Natural killer cell (primary cell): ENCODE results near the gene RNU6-1. TPM values are rescaled to one million over a fixed set of nuclear protein-coding genes. Genes with fewer than 3 reads are reported as not detected.

ENCODE experiments used
- ATAC-seq, 3 donors: fragments of 150-1000 bp in 2 of 3; fragments of 200-7000 bp in 1 of 3; cut with Tn5 transposase; 1 replicate in 1 of 3; 2 replicates in 2 of 3; pipeline ENCODE4 v1.10.0; 2021; ENCODE audit warnings: mild to moderate bottlenecking in 2 of 3, moderate library complexity in 2 of 3
- DNase-seq, 2 donors: peaks; one replicate each; pipeline versions ENCODE4 v3.0.0 to v3.0.0-alpha.2; 2013 to 2021; ENCODE audit warnings: mixed read lengths in 1 of 2
- H3K27ac ChIP-seq: one replicate; pipeline ENCODE4 v1.5.1; 2013; ENCODE audit warnings: mild to moderate bottlenecking, low read length
- H3K27me3 ChIP-seq: one replicate; pipeline ENCODE4 v1.6.1; 2013; ENCODE audit warnings: low read length; ENCODE audit not compliant: control insufficient read depth, insufficient read depth
- H3K36me3 ChIP-seq: one replicate; pipeline ENCODE4 v1.6.1; 2013; ENCODE audit warnings: low read length; ENCODE audit not compliant: control insufficient read depth, insufficient read depth
- H3K4me1 ChIP-seq: one replicate; pipeline ENCODE4 v1.6.1; 2013; ENCODE audit warnings: low read length; ENCODE audit not compliant: control insufficient read depth, insufficient read depth
- H3K4me3 ChIP-seq: one replicate; pipeline ENCODE4 v1.5.1; 2013; ENCODE audit warnings: low read length
- H3K9me3 ChIP-seq: one replicate; pipeline ENCODE4 v1.6.1; 2013; ENCODE audit warnings: low read length; ENCODE audit not compliant: control insufficient read depth, insufficient read depth
- H3K27ac Mint-ChIP-seq, 2 donors: one replicate each; pipeline ENCODE4 v1.8.0; 2022; ENCODE audit warnings: mild to moderate bottlenecking in 2 of 2, mixed read lengths in 2 of 2, moderate library complexity in 1 of 2
- H3K27me3 Mint-ChIP-seq, 2 donors: one replicate each; pipeline ENCODE4 v1.8.0; 2022; ENCODE audit warnings: low read depth in 2 of 2, mixed read lengths in 2 of 2
- H3K36me3 Mint-ChIP-seq: one replicate; pipeline ENCODE4 v1.8.0; 2022; ENCODE audit warnings: mixed read lengths
- H3K4me1 Mint-ChIP-seq, 2 donors: one replicate each; pipeline ENCODE4 v1.8.0; 2022; ENCODE audit warnings: mixed read lengths in 2 of 2
- H3K4me3 Mint-ChIP-seq: one replicate; pipeline ENCODE4 v1.8.0; 2022; ENCODE audit warnings: mild to moderate bottlenecking, moderate library complexity, mixed read lengths
- H3K9me3 Mint-ChIP-seq, 2 donors: one replicate each; pipeline ENCODE4 v1.8.0; 2022; ENCODE audit warnings: mixed read lengths in 2 of 2
- CTCF ChIP-seq: fragments of 200-600 bp; IDR thresholded peaks from one replicate; pipeline ENCODE4 v1.8.0; 2022; ENCODE audit warnings: antibody characterized with exemption
- WGBS: methylation state at CpG from one replicate; pipeline ENCODE4 v1.1.7; 2013; ENCODE audit warnings: missing lambda C conversion rate; ENCODE audit not compliant: insufficient coverage; 5-methylcytosine and 5-hydroxymethylcytosine counted together
- intact Hi-C: fragments of 100-400 bp; cut with micrococcal nuclease; formaldehyde crosslinking; loops from one replicate; pipeline ENCODE4 v1.14.2; 2022
- total RNA-seq, 4 donors: library from RNA; stranded (reverse); fragments of 120-200 nt in 1 of 4; gene quantifications; one replicate each; pipeline versions ENCODE4 v1.2.3 to v1.2.4, GENCODE V29; 2013 to 2022

Gene RNU6-1
- total RNA-seq, 3 donors from 2014 or later (not counting 1 experiment from before 2014, with no cell fraction given), result not detected

GRCh38 chr15:67820122-67820991, 19.5 kb downstream of the RNU6-1 start:
- H3K27me3 ChIP-seq, result peaks cover 50% of the 10 kb centered on the region
- peak in 1 of 2 donors; percentile 13 for DNase-seq

GRCh38 chr15:67819636-67820035, 20.2 kb downstream of the RNU6-1 start:
- no peak for TF ChIP-seq CTCF
- intact Hi-C loops, result no loop called here
- Mint-ChIP-seq H3K27me3 (peaks cover 60 to 74% of the 10 kb centered on the region in 2 donors), H3K9me3 (no peaks in the 10 kb centered on the region), H3K4me3 (no peak overlapping the region), H3K4me1 (peaks cover 23 to 36% of the 10 kb centered on the region in 2 donors), H3K27ac (no peak overlapping the region), H3K36me3 (no peaks in the 10 kb centered on the region)
- Histone ChIP-seq H3K9me3 (no peaks in the 10 kb centered on the region), H3K4me1 (peaks cover 18% of the 10 kb centered on the region), H3K27me3 (peaks cover 45% of the 10 kb centered on the region), H3K4me3 (no peak overlapping the region), H3K36me3 (no peaks in the 10 kb centered on the region), H3K27ac (no peak overlapping the region)
- ATAC-seq, result no peak
- DNase-seq, result no peak
- WGBS, result 23% methylated on average over 19 of the region's 19 CpGs

More at GRCh38 chr15:67820122-67820991, 19.5 kb downstream of the RNU6-1 start:
- Mint-ChIP-seq H3K27ac (no peak overlapping the region), H3K9me3 (no peaks in the 10 kb centered on the region), H3K36me3 (no peaks in the 10 kb centered on the region), H3K4me3 (no peak overlapping the region), H3K4me1 (peaks cover 23 to 36% of the 10 kb centered on the region in 2 donors), H3K27me3 (peaks cover 64 to 75% of the 10 kb centered on the region in 2 donors)
- no peak for TF ChIP-seq CTCF
- intact Hi-C loops, result no loop called here
- no peak overlapping the region for H3K27ac ChIP-seq
- WGBS, result 23% methylated on average over 50 of the region's 50 CpGs
- no peak for ATAC-seq
- H3K36me3 ChIP-seq, result no peaks in the 10 kb centered on the region
- no peak overlapping the region for H3K4me3 ChIP-seq
- H3K4me1 ChIP-seq, result peaks cover 23% of the 10 kb centered on the region
- H3K9me3 ChIP-seq, result no peaks in the 10 kb centered on the region

- no peak overlapping the region for H3K27ac ChIP-seq
- intact Hi-C loops, result no loop called here
- peaks cover 11% of the 10 kb centered on the region for H3K4me1 ChIP-seq
- ATAC-seq (no peak), DNase-seq (no peak)
- H3K4me3 Mint-ChIP-seq, result no peak overlapping the region
- TF ChIP-seq CTCF, result no peak
- WGBS, result 88% methylated on average over 3 of the region's 3 CpGs
- peaks cover 34% of the 10 kb centered on the region for H3K27me3 ChIP-seq
- H3K36me3 Mint-ChIP-seq, result no peaks in the 10 kb centered on the region
- no peaks in the 10 kb centered on the region for H3K9me3 Mint-ChIP-seq
- no peaks in the 10 kb centered on the region for H3K9me3 ChIP-seq
- no peak overlapping the region for H3K4me3 ChIP-seq
- H3K36me3 ChIP-seq, result no peaks in the 10 kb centered on the region
- no peak overlapping the region for H3K27ac Mint-ChIP-seq
- peaks cover 14 to 27% of the 10 kb centered on the region in 2 donors for H3K4me1 Mint-ChIP-seq
- H3K27me3 Mint-ChIP-seq, result peaks cover 50 to 62% of the 10 kb centered on the region in 2 donors
Measured at GRCh38 chr15:67818464-67818863, 21.4 kb downstream of the RNU6-1 start.
